HepG2 (cell line): ENCODE data around the gene BACH2.

Experiments
- CREB1 ChIP-seq, 2 experiments: fragments of 450-650 bp in 1 of 2; IDR thresholded peaks; 2 replicates each; pipeline ENCODE4 v1.6.1; 2016 to 2017; ENCODE audit warnings: control low read depth in 1 of 2, mild to moderate bottlenecking in 1 of 2, missing compliant biosample characterization in 1 of 2, missing genetic modification characterization in 1 of 2
- MATR3 ChIP-seq: sonication (generic); formaldehyde crosslinking; IDR thresholded peaks from 2 replicates; pipeline ENCODE4 v1.4.0; 2020; ENCODE audit warnings: missing genetic modification reagents
- POLR2AphosphoS5 ChIP-seq: IDR thresholded peaks from 2 replicates; pipeline ENCODE4 v1.6.1; 2012; ENCODE audit warnings: low read depth, low read length
- ZNF121 ChIP-seq: sonication (generic); formaldehyde crosslinking; IDR thresholded peaks from 2 replicates; pipeline ENCODE4 v1.5.0; 2020; ENCODE audit warnings: mild to moderate bottlenecking, missing genetic modification reagents
- ZNF331 ChIP-seq: sonication (generic); formaldehyde crosslinking; IDR thresholded peaks from 2 replicates; pipeline ENCODE4 v1.4.0; 2020; ENCODE audit warnings: missing genetic modification reagents
- TF ChIP-seq, protein P1 (sequence below): sonication (generic); formaldehyde crosslinking; IDR thresholded peaks from 2 replicates; pipeline ENCODE4 v1.5.0; 2020; ENCODE audit warnings: mild to moderate bottlenecking, missing genetic modification reagents, moderate library complexity

DNA sequence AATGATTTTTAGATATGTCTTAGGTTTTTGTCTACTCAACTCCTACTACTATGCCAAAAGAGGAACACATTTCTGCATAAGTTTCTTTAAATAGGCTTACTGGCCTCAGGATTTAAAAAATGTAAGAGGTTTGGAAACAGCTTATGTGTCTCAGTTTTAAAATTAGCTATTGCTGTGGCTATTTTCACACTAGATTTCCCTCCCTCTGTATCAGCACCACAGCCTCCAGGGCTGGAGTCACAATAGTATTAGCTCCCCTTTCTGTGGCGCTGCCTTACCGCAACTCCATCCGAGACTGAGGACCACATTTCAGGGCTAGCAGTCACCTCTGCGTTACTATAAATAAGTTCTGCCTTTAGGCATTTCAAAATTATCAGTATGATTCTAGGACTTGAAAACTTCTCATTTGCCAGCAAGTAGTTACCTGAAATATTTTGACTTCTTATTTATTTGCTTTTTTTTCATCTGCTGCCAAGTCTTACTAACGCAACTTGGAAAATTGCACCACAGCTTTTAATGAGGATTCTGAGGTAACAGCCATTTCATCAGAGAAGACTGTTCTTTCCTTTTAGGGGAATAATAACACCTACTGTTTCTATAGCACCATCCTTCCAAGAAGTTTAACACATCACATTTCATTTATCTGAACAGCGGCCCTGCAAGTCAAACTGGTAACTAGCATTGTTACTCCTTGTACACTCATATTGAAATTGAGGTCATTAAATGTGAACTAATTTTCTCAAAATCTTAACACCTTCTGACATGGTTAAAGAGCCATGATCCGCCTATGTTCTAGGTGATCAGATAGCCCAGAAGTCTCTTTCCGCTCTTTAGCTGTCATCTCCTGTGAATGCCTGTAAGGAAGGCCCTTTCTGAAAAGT is 296.5 kb downstream of the BACH2 start:
- TF ChIP-seq CREB1 (IDR thresholded peaks at IDR 0.05): no peak
- TF ChIP-seq CREB1 (CRISPR knock-in tag; IDR thresholded peaks at IDR 0.05): no peak
- no peak for TF ChIP-seq POLR2AphosphoS5
- no peak for TF ChIP-seq MATR3
- TF ChIP-seq, protein P1, sequence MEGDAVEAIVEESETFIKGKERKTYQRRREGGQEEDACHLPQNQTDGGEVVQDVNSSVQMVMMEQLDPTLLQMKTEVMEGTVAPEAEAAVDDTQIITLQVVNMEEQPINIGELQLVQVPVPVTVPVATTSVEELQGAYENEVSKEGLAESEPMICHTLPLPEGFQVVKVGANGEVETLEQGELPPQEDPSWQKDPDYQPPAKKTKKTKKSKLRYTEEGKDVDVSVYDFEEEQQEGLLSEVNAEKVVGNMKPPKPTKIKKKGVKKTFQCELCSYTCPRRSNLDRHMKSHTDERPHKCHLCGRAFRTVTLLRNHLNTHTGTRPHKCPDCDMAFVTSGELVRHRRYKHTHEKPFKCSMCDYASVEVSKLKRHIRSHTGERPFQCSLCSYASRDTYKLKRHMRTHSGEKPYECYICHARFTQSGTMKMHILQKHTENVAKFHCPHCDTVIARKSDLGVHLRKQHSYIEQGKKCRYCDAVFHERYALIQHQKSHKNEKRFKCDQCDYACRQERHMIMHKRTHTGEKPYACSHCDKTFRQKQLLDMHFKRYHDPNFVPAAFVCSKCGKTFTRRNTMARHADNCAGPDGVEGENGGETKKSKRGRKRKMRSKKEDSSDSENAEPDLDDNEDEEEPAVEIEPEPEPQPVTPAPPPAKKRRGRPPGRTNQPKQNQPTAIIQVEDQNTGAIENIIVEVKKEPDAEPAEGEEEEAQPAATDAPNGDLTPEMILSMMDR: no peak
- TF ChIP-seq ZNF331 (CRISPR knock-in tag): no peak
- no peak for TF ChIP-seq ZNF121
